T-cell (primary cell): ENCODE results near the gene CRTAC1. TPM values are rescaled to one million over a fixed set of nuclear protein-coding genes. Genes with fewer than 3 reads are reported as not detected.

ENCODE experiments used
- ATAC-seq, 4 experiments: fragments of 200-7000 bp in 3 of 4; fragments of 150-1000 bp in 1 of 4; cut with Tn5 transposase; replicated peaks in 1 of 4; 1 replicate in 3 of 4; 2 replicates in 1 of 4; pipeline ENCODE4 v1.10.0; 2021; ENCODE audit warnings: moderate library complexity in 3 of 4, mild to moderate bottlenecking in 2 of 4, moderate number of reproducible peaks in 1 of 4
- CTCF ChIA-PET, 2 donors: fragments of 300-600 bp; sonication (Branson Sonifier 250); formaldehyde crosslinking; loops; one replicate each; lab custom pipeline; 2022; ENCODE audit warnings: antibody characterized with exemption in 2 of 2; lab: Charles Lee
- POLR2A ChIA-PET, 2 donors: fragments of 300-600 bp; sonication (Branson Sonifier 250); formaldehyde crosslinking; loops; one replicate each; lab custom pipeline; 2022; ENCODE audit warnings: antibody characterized with exemption in 2 of 2; lab: Charles Lee
- DNase-seq, 35 experiments: peaks; one replicate each; pipeline versions ENCODE4 v3.0.0 to v3.0.0-alpha.2; 2013 to 2023
- H3K27ac ChIP-seq: one replicate; pipeline ENCODE4 v1.5.1; 2013; ENCODE audit warnings: low read length
- H3K27me3 ChIP-seq, 2 experiments: replicated peaks in 1 of 2; 1 replicate in 1 of 2; 2 replicates in 1 of 2; pipeline versions ENCODE4 v1.6.1 to v1.7.0; 2013; ENCODE audit warnings: low read length in 1 of 2, mixed read lengths in 1 of 2; ENCODE audit not compliant: control insufficient read depth in 2 of 2, insufficient read depth in 2 of 2; ENCODE audit errors: extremely low read depth in 1 of 2
- H3K36me3 ChIP-seq, 2 donors: 1 replicate in 1 of 2; 2 replicates in 1 of 2; pipeline versions ENCODE4 v1.6.1 to v1.7.0; 2013; ENCODE audit warnings: low read length in 1 of 2; ENCODE audit not compliant: control insufficient read depth in 2 of 2, insufficient read depth in 1 of 2; ENCODE audit errors: extremely low read depth in 1 of 2
- H3K4me1 ChIP-seq, 2 experiments: 1 replicate in 1 of 2; 2 replicates in 1 of 2; pipeline versions ENCODE4 v1.6.1 to v1.7.0; 2013; ENCODE audit warnings: low read length in 2 of 2, mixed read lengths in 1 of 2; ENCODE audit not compliant: insufficient read depth in 2 of 2, control insufficient read depth in 1 of 2; ENCODE audit errors: extremely low read depth in 1 of 2
- H3K4me3 ChIP-seq, 2 donors: 1 replicate in 1 of 2; 2 replicates in 1 of 2; pipeline versions ENCODE4 v1.5.1 to v1.7.0; 2013; ENCODE audit warnings: mild to moderate bottlenecking in 2 of 2, low read length in 1 of 2, moderate library complexity in 1 of 2; ENCODE audit not compliant: control insufficient read depth in 1 of 2; ENCODE audit errors: extremely low read depth in 1 of 2
- H3K9me3 ChIP-seq: 2 replicates; pipeline ENCODE4 v1.7.0; 2013
- H3K27ac Mint-ChIP-seq, 2 donors: one replicate each; pipeline ENCODE4 v1.8.0; 2020 to 2021; ENCODE audit warnings: mild to moderate bottlenecking in 2 of 2, mixed read lengths in 2 of 2
- H3K27me3 Mint-ChIP-seq, 2 donors: one replicate each; pipeline ENCODE4 v1.8.0; 2021 to 2022; ENCODE audit warnings: mixed read lengths in 2 of 2
- H3K36me3 Mint-ChIP-seq: one replicate; pipeline ENCODE4 v1.8.0; 2021; ENCODE audit warnings: mixed read lengths
- H3K4me1 Mint-ChIP-seq, 3 donors: one replicate each; pipeline ENCODE4 v1.8.0; 2020 to 2022; ENCODE audit warnings: mixed read lengths in 3 of 3, mild to moderate bottlenecking in 1 of 3
- H3K4me3 Mint-ChIP-seq, 3 donors: one replicate each; pipeline ENCODE4 v1.8.0; 2020 to 2022; ENCODE audit warnings: mild to moderate bottlenecking in 3 of 3, mixed read lengths in 3 of 3, moderate library complexity in 3 of 3
- H3K9me3 Mint-ChIP-seq, 3 donors: one replicate each; pipeline ENCODE4 v1.8.0; 2020 to 2022; ENCODE audit warnings: mixed read lengths in 3 of 3
- WGBS: methylation state at CpG from one replicate; pipeline ENCODE4 v1.1.5; 2013; ENCODE audit warnings: missing lambda C conversion rate; ENCODE audit not compliant: insufficient coverage; 5-methylcytosine and 5-hydroxymethylcytosine counted together
- total RNA-seq, 35 experiments: library from RNA in 6 of 35; stranded (reverse) in 6 of 35; fragments of 120-200 nt in 1 of 35; gene quantifications; one replicate each; pipeline versions ENCODE4 v1.2.1 to v1.2.4 and lab custom pipeline; 2013 to 2026

The CRTAC1 gene
- total RNA-seq, 5 donors from 2014 or later (not counting 1 experiment from before 2014, with no cell fraction given), result 0.20 to 0.22 TPM; not detected in 3

- 60% methylated on average over 1 of the region's 4 CpGs for WGBS
- Mint-ChIP-seq H3K9me3 (no peaks in the 10 kb centered on the region), H3K36me3 (no peaks in the 10 kb centered on the region), H3K4me3 (no peak overlapping the region), H3K27me3 (peaks cover 31 to 38% of the 10 kb centered on the region in 2 donors), H3K4me1 (no peaks in the 10 kb centered on the region), H3K27ac (no peak overlapping the region)
- DNase-seq (no peak), ATAC-seq (no peak)
- Histone ChIP-seq H3K4me3 (no peak overlapping the region), H3K27me3 (peaks cover 0 to 23% of the 10 kb centered on the region in 2 experiments), H3K36me3 (no peaks in the 10 kb centered on the region), H3K4me1 (no peaks in the 10 kb centered on the region), H3K9me3 (no peaks in the 10 kb centered on the region), H3K27ac (no peak overlapping the region)
- CTCF ChIA-PET, result interaction anchor here in 1 of 2 donors (0.7 kb wide), 1 partner anchor 10 kb away, joined by 3 read pairs; no protein-coding TSS in a partner anchor
- POLR2A ChIA-PET, result no interaction called here
These were observed 17.3 kb downstream of the CRTAC1 start for GRCh38 chr10:98013122-98013521.

- DNase-seq, result no peak
- CTCF ChIA-PET, result no interaction called here
- H3K4me3 Mint-ChIP-seq, result no peak overlapping the region
These were observed 17.8 kb downstream of the CRTAC1 start for GRCh38 chr10:98012644-98013043.

DNA sequence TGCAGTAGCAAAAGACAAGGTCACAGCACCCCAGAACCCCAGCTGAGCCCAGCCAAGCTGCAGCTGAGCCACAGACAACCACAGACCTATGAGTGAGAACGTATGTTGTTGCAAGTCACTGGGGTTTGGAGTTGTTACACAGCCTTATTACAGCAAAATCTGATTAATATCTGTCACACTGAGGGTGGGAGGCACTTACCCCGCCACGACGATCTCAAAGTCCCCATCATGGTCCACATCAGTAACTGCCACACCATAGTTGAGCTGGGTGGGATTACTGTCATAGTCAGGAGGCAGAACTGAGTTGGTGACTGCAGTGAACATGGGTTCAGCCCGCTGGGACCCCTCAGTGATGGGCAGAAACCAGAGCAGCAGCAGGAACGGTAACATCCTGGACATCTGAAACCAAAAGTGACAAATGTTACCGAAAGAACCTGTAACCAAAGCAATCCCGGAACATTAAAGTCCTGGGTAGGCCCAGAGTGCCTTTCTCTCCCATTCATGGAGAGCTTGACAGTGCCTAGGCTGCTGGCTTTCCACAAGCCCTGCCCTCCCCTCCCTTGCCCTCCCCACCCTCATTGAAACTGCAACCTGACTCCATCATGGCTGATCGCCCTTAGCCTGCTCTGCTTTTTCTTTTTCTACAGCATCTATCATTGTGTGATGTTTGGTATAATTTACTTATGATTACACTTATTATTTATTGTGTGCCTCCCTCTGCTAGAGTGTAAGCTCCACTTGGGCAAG, 19.3 kb downstream of the CRTAC1 start:
- POLR2A ChIA-PET, result no interaction called here
- no peak overlapping the region for H3K27ac ChIP-seq
- ATAC-seq (no peak), DNase-seq (no peak)
- H3K27me3 Mint-ChIP-seq, result peaks cover 37 to 38% of the 10 kb centered on the region in 2 donors
- H3K27me3 ChIP-seq, result peaks cover 0 to 29% of the 10 kb centered on the region in 2 experiments
- H3K4me1 ChIP-seq, result no peaks in the 10 kb centered on the region
- CTCF ChIA-PET, result no interaction called here
- no peaks in the 10 kb centered on the region for H3K9me3 ChIP-seq
- H3K36me3 Mint-ChIP-seq, result no peaks in the 10 kb centered on the region
- H3K4me3 Mint-ChIP-seq, result no peak overlapping the region
- no peak overlapping the region for H3K27ac Mint-ChIP-seq
- H3K4me3 ChIP-seq, result no peak overlapping the region
- H3K4me1 Mint-ChIP-seq, result peaks cover 5 to 6% (median 5%) of the 10 kb centered on the region in 3 donors
- H3K36me3 ChIP-seq, result no peaks in the 10 kb centered on the region
- no peaks in the 10 kb centered on the region for H3K9me3 Mint-ChIP-seq
- WGBS, result 66% methylated on average over 5 of the region's 9 CpGs

More at GRCh38 chr10:98012644-98013043, 17.8 kb downstream of the CRTAC1 start:
- Mint-ChIP-seq H3K4me1 (no peaks in the 10 kb centered on the region), H3K9me3 (no peaks in the 10 kb centered on the region), H3K27ac (no peak overlapping the region), H3K36me3 (no peaks in the 10 kb centered on the region), H3K27me3 (peaks cover 36 to 39% of the 10 kb centered on the region in 2 donors)
- 38% methylated on average over 2 of the region's 2 CpGs for WGBS
- H3K27ac ChIP-seq, result no peak overlapping the region
- H3K4me3 ChIP-seq, result no peak overlapping the region
- no peaks in the 10 kb centered on the region for H3K4me1 ChIP-seq
- no peak for ATAC-seq
- no peaks in the 10 kb centered on the region for H3K36me3 ChIP-seq
- no peaks in the 10 kb centered on the region for H3K9me3 ChIP-seq
- POLR2A ChIA-PET, result no interaction called here
- H3K27me3 ChIP-seq, result peaks cover 0 to 26% of the 10 kb centered on the region in 2 experiments

DNA sequence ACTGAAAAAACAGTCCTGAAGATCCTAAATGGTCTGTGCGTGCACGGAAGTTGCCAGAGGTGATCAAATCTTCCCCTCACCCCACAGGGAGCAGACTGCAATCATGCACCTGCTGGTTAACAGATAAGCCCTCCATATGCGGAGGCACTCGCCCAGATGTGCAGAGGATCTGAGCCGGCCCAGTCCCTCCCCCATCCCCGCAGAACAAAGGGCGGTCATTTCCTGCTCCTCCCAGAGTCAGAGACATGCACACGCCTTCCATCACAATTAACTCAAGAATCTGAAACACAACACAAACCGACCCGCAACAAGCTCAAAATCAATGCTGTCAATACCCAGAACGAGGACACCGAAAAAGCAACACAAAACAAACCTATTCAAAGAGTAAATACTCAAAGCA, 24.2 kb downstream of the CRTAC1 start:
- CTCF ChIA-PET, result no interaction called here
- Histone ChIP-seq H3K9me3 (no peaks in the 10 kb centered on the region), H3K4me1 (no peaks in the 10 kb centered on the region), H3K27me3 (peaks cover 0 to 21% of the 10 kb centered on the region in 2 experiments), H3K36me3 (no peaks in the 10 kb centered on the region), H3K27ac (no peak overlapping the region), H3K4me3 (no peak overlapping the region)
- ATAC-seq (peak in 1 of 4 experiments; percentile 43), DNase-seq (no peak)
- peaks cover 5 to 8% (median 6%) of the 10 kb centered on the region in 3 donors for H3K4me1 Mint-ChIP-seq
- WGBS, result 12% methylated on average over 9 of the region's 12 CpGs
- H3K27ac Mint-ChIP-seq, result no peak overlapping the region
- H3K4me3 Mint-ChIP-seq, result no peak overlapping the region
- peaks cover 12 to 26% of the 10 kb centered on the region in 2 donors for H3K27me3 Mint-ChIP-seq
- POLR2A ChIA-PET, result no interaction called here
- H3K36me3 Mint-ChIP-seq, result no peaks in the 10 kb centered on the region
- no peaks in the 10 kb centered on the region for H3K9me3 Mint-ChIP-seq

GRCh38 chr10:98001736-98002135, 28.7 kb downstream of the CRTAC1 start:
- CTCF ChIA-PET, result no interaction called here
- Mint-ChIP-seq H3K9me3 (peaks cover 4 to 6% (median 5%) of the 10 kb centered on the region in 3 donors), H3K27me3 (peaks cover 4 to 8% of the 10 kb centered on the region in 2 donors), H3K4me1 (peaks cover 5 to 8% (median 6%) of the 10 kb centered on the region in 3 donors), H3K36me3 (no peaks in the 10 kb centered on the region), H3K27ac (no peak overlapping the region), H3K4me3 (no peak overlapping the region)
- H3K9me3 ChIP-seq, result no peaks in the 10 kb centered on the region
- H3K27ac ChIP-seq, result no peak overlapping the region
- WGBS, result 61% methylated on average over 4 of the region's 9 CpGs
- POLR2A ChIA-PET, result no interaction called here
- no peak for ATAC-seq
- no peaks in the 10 kb centered on the region for H3K36me3 ChIP-seq
- H3K4me1 ChIP-seq, result no peaks in the 10 kb centered on the region
- peaks cover 0 to 14% of the 10 kb centered on the region in 2 experiments for H3K27me3 ChIP-seq
- H3K4me3 ChIP-seq, result no peak overlapping the region
- no peak for DNase-seq

DNA sequence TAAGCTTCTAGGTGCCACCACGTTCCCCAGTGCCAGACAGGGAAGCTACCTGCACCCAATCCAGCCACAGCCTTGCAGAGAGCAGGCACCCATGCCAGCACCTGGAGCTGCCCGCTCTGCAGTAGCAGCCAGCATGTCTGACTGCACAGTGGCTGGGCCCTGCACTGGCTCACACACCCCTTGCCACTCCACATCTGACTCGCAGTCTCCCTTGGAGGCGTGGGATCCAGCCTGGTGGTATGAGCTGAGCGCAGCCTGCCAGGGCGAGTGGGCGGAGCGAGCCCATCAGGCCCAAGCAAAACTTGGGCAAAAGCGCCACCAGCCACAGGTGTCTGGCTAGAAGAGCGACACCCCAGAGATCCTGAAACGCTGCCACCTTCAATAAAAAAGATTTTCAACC, 30.1 kb downstream of the CRTAC1 start:
- no peak overlapping the region for H3K4me3 Mint-ChIP-seq
- CTCF ChIA-PET, result no interaction called here
- ATAC-seq, result no peak

More for the DNA sequence above, 30.1 kb downstream of the CRTAC1 start:
- DNase-seq, result no peak
- WGBS, result 82% methylated on average over 7 of the region's 11 CpGs
- no peaks in the 10 kb centered on the region for H3K36me3 ChIP-seq
- H3K27ac ChIP-seq, result no peak overlapping the region
- H3K4me1 ChIP-seq, result no peaks in the 10 kb centered on the region
- Mint-ChIP-seq H3K36me3 (no peaks in the 10 kb centered on the region), H3K27ac (no peak overlapping the region), H3K27me3 (peaks cover 0 to 3% of the 10 kb centered on the region in 2 donors), H3K4me1 (no peaks in the 10 kb centered on the region), H3K9me3 (peaks cover 4 to 6% (median 5%) of the 10 kb centered on the region in 3 donors)
- POLR2A ChIA-PET, result no interaction called here
- peaks cover 0 to 11% of the 10 kb centered on the region in 2 experiments for H3K27me3 ChIP-seq
- H3K4me3 ChIP-seq, result no peak overlapping the region
- no peaks in the 10 kb centered on the region for H3K9me3 ChIP-seq
